Psoas muscle (tissue), 8 donors: Measurements from ENCODE around the gene CTXN2. TPM values are rescaled to one million over a fixed set of nuclear protein-coding genes. Genes with fewer than 3 reads are reported as not detected.

ENCODE experiments used
- ATAC-seq, 4 donors: fragments of 200-7000 bp; cut with Tn5 transposase; one replicate each; pipeline ENCODE4 v1.9.1; 2020; ENCODE audit warnings: moderate library complexity in 3 of 4, mild to moderate bottlenecking in 2 of 4
- DNase-seq, 2 donors: peaks; one replicate each; pipeline ENCODE4 v3.0.0-alpha.2; 2020
- H3K27ac ChIP-seq: fragments of 200-600 bp; one replicate; pipeline ENCODE4 v1.8.0; 2022
- H3K27me3 ChIP-seq, 3 donors: fragments of 200-600 bp in 1 of 3; one replicate each; pipeline versions ENCODE4 v1.6.1 to v1.8.0; 2013 to 2022; ENCODE audit warnings: low read length in 2 of 3, mild to moderate bottlenecking in 2 of 3, moderate library complexity in 1 of 3; ENCODE audit not compliant: insufficient read depth in 3 of 3
- H3K36me3 ChIP-seq, 2 donors: fragments of 200-600 bp in 1 of 2; one replicate each; pipeline versions ENCODE4 v1.6.1 to v1.8.0; 2013 to 2022; ENCODE audit warnings: low read depth in 1 of 2, mild to moderate bottlenecking in 1 of 2, moderate library complexity in 1 of 2; ENCODE audit not compliant: insufficient read depth in 1 of 2
- H3K4me1 ChIP-seq: fragments of 200-600 bp; one replicate; pipeline ENCODE4 v1.8.0; 2022
- H3K4me3 ChIP-seq: fragments of 200-600 bp; one replicate; pipeline ENCODE4 v1.8.0; 2022; ENCODE audit warnings: mild to moderate bottlenecking
- H3K9me3 ChIP-seq: fragments of 200-600 bp; one replicate; pipeline ENCODE4 v1.8.0; 2022
- CTCF ChIP-seq: fragments of 200-600 bp; IDR thresholded peaks from one replicate; pipeline ENCODE4 v1.8.0; 2022; ENCODE audit warnings: antibody characterized with exemption
- WGBS, 3 donors: extraction: QIAGEN DNeasy Blood & Tissue Kit; methylation state at CpG; one replicate each; pipeline versions ENCODE4 v1.1.6 to v1.1.7; 2013; 5-methylcytosine and 5-hydroxymethylcytosine counted together
- intact Hi-C, 2 donors: fragments of 100-400 bp; cut with DNase I; formaldehyde crosslinking; loops; one replicate each; pipeline versions ENCODE4 v1.11.0 to v1.14.2; 2022
- polyA plus RNA-seq, 3 donors: library from polyadenylated mRNA; stranded (reverse); fragments of 200-250 nt; gene quantifications; one replicate each; pipeline ENCODE4 v1.2.3, GENCODE V29; 2013
- total RNA-seq, 4 donors: library from RNA; stranded (reverse); fragmentation: NEBNext Ultra II Directional in 2 of 4; extraction: Animal tissue kit (Norgen Biotek cat#: 25700) in 2 of 4; gene quantifications; one replicate each; pipeline versions ENCODE4 v1.2.1 to v1.2.4, GENCODE V29; 2021 to 2023
- donor health status: healthy with polysubstance abuse.
- donor health status: DM: no; HTN: no; CAD: no; lungs with moderate emphysema.
- donor health status: Bipolar disorder and iron deficiency.
- donor health status: healthy.
- donor health status: DM: yes; HTN: yes; CAD: no.
- donor health status: DM: no; HTN: no; CAD: no.
- donor health status: DM: no; HTN: no; CAD: no.
- donor health status: DM: yes; HTN: yes; CAD: no.

Gene CTXN2
- total and polyA plus RNA-seq, 7 donors = not detected

- H3K9me3 ChIP-seq = no peaks in the 10 kb centered on the region
- DNase-seq (no peak), ATAC-seq (no peak)
- no peak for TF ChIP-seq CTCF
- no peak overlapping the region for H3K4me3 ChIP-seq
- 71 to 76% (median 74%) methylated on average over 4 of the region's 4 CpGs for WGBS, 3 donors
- no peaks in the 10 kb centered on the region for H3K4me1 ChIP-seq
- intact Hi-C loops = no loop called here
- no peaks in the 10 kb centered on the region for H3K27me3 ChIP-seq
- H3K27ac ChIP-seq = no peak overlapping the region
- H3K36me3 ChIP-seq = no peaks in the 10 kb centered on the region
Observed at GRCh38 chr15:48149858-48150257, 41.6 kb upstream of the CTXN2 start.

- intact Hi-C loops = no loop called here
- no peak for TF ChIP-seq CTCF
Observed at GRCh38 chr15:48153526-48153925, 37.9 kb upstream of the CTXN2 start.

GRCh38 chr15:48168616-48169015 lies 22.8 kb upstream of the CTXN2 start:
- no peak for DNase-seq
- H3K9me3 ChIP-seq = no peaks in the 10 kb centered on the region
- H3K27ac ChIP-seq = no peak overlapping the region
- no peak for TF ChIP-seq CTCF
- no peak overlapping the region for H3K4me3 ChIP-seq
- H3K36me3 ChIP-seq = no peaks in the 10 kb centered on the region
- no peaks in the 10 kb centered on the region for H3K27me3 ChIP-seq
- intact Hi-C loops = no loop called here
- H3K4me1 ChIP-seq = no peaks in the 10 kb centered on the region
- WGBS, 3 donors = 61 to 62% (median 61%) methylated on average over 3 of the region's 3 CpGs
- ATAC-seq = no peak

More at GRCh38 chr15:48153526-48153925, 37.9 kb upstream of the CTXN2 start:
- ATAC-seq (no peak), DNase-seq (no peak)
- no peak overlapping the region for H3K27ac ChIP-seq
- WGBS, 3 donors = 93 to 96% (median 94%) methylated on average over 2 of the region's 2 CpGs
- H3K4me3 ChIP-seq = no peak overlapping the region
- H3K9me3 ChIP-seq = no peaks in the 10 kb centered on the region
- no peaks in the 10 kb centered on the region for H3K36me3 ChIP-seq
- H3K4me1 ChIP-seq = no peaks in the 10 kb centered on the region
- no peaks in the 10 kb centered on the region for H3K27me3 ChIP-seq

- no peak for TF ChIP-seq CTCF
- intact Hi-C loops = no loop called here
- 65 to 71% (median 70%) methylated on average over 1 of the region's 1 CpG for WGBS, 3 donors
- DNase-seq = no peak
- no peaks in the 10 kb centered on the region for H3K9me3 ChIP-seq
- no peak overlapping the region for H3K4me3 ChIP-seq
- no peak overlapping the region for H3K27ac ChIP-seq
- no peaks in the 10 kb centered on the region for H3K27me3 ChIP-seq
- ATAC-seq = no peak
- no peaks in the 10 kb centered on the region for H3K4me1 ChIP-seq
- H3K36me3 ChIP-seq = no peaks in the 10 kb centered on the region
Observed at GRCh38 chr15:48170981-48171380, 20.5 kb upstream of the CTXN2 start.

- no peaks in the 10 kb centered on the region for H3K9me3 ChIP-seq
- WGBS, 3 donors = 94 to 96% (median 95%) methylated on average over 3 of the region's 3 CpGs
- H3K27me3 ChIP-seq = peaks cover 0 to 27% (median 8%) of the 10 kb centered on the region in 3 donors
- no peak for TF ChIP-seq CTCF
- no peak overlapping the region for H3K4me3 ChIP-seq
- no peaks in the 10 kb centered on the region for H3K4me1 ChIP-seq
- no peak overlapping the region for H3K27ac ChIP-seq
- no peaks in the 10 kb centered on the region for H3K36me3 ChIP-seq
- no peak for DNase-seq
- intact Hi-C loops = no loop called here
- ATAC-seq = no peak
Observed at GRCh38 chr15:48175126-48175525, 16.3 kb upstream of the CTXN2 start.
